GM20431 (cell line): Measurements from ENCODE around the gene VPS26A.
"Not testable (repeated sequence)": the region's sequence is repeated elsewhere in the genome, so short reads cannot be mapped to it uniquely, and the experiment has no call there.

Experiments
- in situ Hi-C: fragments of 300-500 bp; cut with MseI, MboI; formaldehyde crosslinking; loops from one replicate; pipeline ENCODE4 v1.15.0; 2020; ENCODE audit warnings: low sequenced_read_pairs; ENCODE audit not compliant: unreplicated experiment

The VPS26A gene

DNA sequence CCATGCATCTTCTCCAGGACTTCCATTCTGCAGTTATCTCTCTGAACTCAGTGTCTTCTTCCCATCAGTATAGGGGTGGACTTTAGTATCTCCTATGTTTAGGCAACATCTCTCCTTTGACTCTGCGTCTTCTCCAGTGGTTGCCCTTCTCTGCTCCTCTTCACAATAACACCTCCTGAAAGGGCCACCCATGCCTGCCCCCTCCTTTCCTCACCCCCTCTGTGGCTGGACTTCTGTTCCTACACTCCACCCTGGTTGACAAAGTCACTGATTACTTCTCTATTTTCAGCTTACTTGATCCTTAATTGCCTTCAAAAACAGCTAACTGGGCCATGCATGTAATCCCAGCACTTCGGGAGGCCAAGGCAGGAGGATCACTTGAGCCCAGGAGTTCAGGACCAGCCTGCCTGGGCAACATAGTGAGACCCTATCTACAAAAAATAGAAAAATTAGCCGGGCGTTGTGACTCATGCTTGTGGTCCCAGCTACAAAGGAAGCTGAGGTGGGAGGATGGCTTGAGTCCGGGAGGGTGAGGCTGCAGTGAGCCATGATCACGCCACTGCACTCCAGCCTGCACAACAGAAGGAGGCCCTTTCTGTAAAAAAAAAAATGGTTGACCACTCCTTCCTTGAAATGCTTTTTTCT is 22.4 kb upstream of the VPS26A start:
- in situ Hi-C loops, result loop anchor here (10.0 kb wide), 1 partner anchor 87 kb away; no protein-coding TSS in a partner anchor

DNA sequence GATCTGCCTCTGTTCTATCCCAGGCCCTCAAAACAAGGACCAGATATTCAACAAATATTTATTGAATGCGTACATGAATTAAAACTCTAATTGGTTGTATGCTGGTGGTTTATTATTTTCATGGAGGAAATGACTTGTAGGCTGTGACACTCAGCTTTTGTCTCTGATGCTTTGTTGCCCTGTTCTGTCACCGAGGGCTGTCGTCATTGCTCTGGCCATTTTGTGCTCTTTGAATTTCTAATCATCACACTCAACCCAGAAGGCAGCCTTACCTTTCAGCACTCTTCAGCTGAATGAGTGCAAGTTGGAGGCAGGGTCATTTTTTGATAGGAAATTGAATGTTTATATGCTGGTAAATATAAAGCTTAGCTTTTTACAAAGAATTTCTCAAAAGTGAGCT is 21.5 kb upstream of the VPS26A start:
- in situ Hi-C loops, result loop anchor here (10.0 kb wide), 1 partner anchor 88 kb away; no protein-coding TSS in a partner anchor

DNA sequence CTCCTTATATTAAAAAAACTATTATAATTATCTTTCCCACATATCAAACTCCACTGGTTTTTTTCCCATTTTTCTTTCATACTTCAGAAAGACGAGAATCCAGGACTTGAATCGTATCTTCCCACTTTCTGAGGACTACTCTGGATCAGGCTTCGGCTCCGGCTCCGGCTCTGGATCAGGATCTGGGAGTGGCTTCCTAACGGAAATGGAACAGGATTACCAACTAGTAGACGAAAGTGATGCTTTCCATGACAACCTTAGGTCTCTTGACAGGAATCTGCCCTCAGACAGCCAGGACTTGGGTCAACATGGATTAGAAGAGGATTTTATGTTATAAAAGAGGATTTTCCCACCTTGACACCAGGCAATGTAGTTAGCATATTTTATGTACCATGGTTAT is 20.2 kb upstream of the VPS26A start:
- in situ Hi-C loops, result loop anchor here (10.0 kb wide), 1 partner anchor 89 kb away; no protein-coding TSS in a partner anchor

DNA sequence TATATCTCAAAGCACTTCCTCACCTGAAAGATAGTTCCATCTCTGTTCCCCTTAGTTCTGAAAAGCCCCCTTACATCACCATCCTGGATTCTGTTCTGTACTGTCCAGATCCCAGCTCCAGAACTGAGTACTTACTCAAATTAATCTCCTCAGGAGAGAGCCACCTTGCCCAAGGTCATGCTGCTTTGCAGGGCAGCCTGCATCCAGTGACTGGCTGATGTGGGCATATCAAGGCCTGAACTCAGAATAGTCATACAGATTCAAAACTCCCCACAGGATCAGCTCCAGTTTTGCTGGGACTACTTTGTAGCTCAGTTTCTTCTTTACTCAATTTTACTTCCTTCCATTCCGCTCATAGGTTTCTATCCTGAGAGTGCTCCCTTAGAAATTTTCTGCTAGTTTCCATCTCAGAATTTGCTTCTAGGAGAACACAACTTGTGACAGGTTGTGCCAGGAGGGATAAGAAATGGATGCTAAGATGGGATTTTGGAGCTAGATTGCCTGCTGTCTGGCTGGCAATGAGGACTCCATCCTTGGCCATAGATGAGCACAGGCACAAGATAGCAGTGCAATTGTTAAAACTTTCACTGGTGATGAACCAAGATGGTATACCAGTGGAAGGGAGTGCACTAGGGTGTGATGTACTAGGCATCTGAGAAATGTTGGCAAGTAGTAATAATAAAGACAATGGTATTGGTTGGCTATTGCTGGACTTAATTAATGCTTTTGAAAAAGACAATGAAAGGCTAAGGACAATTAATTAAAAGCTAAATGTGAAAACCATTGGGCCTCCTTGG is 18.8 kb upstream of the VPS26A start:
- in situ Hi-C loops, result loop anchor here (10.0 kb wide), 1 partner anchor 90 kb away; no protein-coding TSS in a partner anchor

DNA sequence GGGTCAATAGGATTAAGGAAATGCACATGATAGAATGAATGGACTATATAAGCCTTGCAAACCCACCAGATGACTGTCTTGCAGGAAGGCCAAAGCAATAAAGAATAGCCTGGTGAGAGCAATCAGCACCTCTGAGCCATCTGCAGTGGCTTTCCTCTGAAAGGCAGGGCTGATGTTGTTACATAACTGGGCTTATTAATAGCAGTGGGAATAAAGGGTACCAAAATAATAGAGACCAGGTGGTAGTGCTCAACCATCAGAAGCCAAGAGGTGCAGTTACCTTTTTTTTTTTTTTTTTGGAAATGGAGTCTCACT is 16.8 kb upstream of the VPS26A start:
- in situ Hi-C loops, result loop anchor here (10.0 kb wide), 1 partner anchor 92 kb away; no protein-coding TSS in a partner anchor

DNA sequence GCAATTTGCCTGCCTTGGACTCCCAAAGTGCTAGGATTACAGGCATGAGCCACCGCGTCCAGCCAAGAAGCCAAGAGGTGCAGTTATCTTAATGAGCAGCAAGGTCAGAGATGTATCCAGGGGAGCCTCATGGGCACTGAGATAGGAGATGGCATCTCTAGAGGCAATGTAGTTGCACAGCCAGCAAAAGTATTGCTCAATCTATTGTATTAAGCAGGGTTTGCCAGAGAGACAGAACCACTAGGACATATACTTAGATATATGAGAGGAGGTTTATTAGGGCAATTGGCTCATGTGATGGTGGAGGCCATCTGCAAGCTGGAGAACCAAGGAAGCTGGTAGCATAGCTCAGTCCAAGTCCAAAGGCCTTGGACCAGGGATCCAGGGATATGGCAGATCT is 16.3 kb upstream of the VPS26A start:
- in situ Hi-C loops, result loop anchor here (10.0 kb wide), 1 partner anchor 93 kb away; no protein-coding TSS in a partner anchor

DNA sequence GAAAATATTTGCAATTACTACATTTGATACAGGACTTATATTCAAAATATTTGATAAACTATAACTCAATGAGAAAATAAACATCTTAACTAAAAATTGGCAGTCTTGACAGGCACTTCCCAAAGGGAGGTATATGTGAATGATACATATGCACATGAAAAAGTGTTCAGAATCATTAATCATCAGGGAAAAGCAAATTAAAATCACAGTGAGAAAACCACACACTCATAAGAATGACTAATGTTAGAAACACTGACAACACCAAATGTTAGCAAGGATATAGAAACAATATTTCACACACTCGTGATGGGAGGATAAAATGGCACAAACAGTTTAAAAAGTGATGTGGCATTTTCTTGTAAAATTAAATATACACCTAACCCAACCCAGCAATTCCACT is 4.1 kb upstream of the VPS26A start:
- in situ Hi-C loops, result no loop called here

DNA sequence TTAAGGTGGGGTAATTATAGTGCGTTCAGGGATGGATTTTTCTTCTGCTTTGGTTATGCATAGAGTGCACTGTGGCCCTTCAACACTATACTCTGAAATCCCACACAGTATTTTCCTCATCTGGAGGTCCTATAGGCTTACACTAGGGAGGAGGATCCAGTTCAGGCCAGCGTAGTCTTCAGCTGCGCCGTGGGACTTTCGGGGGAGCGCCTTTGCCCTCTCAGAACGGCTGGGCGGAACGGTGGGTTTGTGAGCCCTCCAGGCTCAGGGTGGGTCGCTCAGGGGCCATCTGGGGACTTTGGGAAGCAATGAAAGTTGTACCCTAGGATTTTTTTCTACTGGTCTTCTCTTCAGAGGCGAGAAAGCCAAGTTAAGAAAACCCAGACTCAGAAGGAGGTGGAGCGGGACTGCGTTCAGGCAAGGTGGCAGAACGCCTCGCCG is 652 bp upstream of the VPS26A start:
- in situ Hi-C loops, result no loop called here

DNA sequence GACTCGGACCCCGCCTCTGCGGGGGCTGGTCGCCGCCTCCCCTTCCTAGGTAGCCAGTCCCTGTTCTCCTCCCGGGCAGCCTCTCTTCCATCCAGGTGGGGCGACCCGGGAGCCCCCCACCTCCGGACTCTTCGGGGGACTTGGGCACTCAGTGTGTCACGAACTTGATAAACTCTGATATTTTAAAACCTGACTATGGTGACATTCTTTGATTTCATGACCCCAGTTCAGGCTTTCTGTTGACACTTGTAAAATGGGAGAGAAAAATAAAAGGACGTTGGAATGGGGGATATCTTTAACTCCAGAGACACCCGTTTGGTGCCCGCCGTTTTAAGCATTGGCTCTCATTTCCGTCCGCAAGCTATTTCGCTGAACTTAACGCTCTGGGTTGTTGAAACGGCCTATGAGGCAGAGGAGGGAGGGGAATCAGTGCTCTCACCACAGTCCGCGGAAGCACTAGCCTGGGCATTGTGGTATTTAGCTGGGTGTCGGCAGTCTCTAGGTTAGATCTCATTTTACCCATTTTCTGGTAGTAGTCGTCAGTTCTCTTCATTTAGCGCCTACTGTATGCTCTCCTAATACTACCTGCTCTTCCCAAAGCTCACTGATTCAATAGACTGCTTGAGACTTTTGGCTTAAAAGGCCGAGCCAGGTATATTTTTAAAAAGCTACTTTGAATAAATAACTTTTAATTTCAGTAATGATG is 738 bp downstream of the VPS26A start:
- in situ Hi-C loops, result no loop called here

DNA sequence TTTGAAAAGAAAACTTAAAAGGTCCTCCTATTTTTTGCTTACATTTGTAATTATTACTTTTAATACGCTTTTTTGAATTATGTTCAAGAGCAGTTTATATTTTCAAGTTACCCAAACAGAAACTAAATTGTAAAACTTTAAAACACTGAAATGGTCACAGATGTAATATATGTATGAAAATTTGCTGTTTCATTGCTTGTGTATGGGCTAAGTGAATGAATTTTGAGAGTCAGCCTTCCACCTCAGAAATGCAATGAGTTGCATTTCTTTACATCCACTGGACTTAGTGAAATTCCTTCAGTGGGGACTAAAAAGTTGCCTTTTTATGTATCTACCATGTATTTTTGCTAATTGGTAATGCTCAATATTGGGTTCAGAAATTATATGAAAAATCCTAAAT is 1.6 kb downstream of the VPS26A start:
- in situ Hi-C loops, result no loop called here

DNA sequence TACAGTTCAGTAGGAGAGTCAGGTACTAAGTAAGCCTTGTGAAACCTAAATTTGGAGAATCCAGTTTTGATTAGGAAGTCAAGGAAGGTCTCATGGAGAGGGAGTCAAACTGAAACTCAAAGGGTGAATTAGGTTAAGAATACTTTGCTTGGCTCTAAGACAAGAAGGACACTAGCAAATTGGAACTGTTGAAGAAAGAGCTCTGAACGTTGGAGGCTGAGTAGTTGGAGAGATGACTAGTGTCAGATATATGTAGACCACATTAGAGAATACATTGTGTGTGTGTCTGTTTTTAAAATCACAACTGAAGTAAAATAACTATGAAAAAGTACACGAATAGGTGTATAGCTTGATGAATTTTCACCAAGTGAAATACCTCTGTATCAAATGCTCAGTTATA is 6.3 kb downstream of the VPS26A start:
- in situ Hi-C loops, result no loop called here

DNA sequence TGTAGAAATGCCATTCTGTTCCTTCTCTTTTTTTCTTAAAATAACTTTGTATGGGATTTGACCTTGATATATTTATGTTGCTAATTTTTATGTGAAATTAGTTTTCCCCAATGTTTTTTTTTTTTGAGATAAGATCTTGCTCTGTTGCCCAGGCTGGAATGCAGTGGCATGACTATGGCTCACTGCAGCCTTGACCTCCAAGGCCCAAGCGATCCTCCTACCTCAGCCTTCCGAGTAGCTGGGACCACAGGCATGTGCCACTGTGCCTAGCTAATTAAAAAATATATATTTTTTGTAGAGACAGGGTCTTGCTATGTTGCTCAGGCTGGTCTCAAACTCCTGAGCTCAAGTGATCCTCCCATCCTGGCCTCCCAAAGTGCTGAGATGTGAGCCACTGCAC is 16.0 kb downstream of the VPS26A start:
- in situ Hi-C loops, result no loop called here

DNA sequence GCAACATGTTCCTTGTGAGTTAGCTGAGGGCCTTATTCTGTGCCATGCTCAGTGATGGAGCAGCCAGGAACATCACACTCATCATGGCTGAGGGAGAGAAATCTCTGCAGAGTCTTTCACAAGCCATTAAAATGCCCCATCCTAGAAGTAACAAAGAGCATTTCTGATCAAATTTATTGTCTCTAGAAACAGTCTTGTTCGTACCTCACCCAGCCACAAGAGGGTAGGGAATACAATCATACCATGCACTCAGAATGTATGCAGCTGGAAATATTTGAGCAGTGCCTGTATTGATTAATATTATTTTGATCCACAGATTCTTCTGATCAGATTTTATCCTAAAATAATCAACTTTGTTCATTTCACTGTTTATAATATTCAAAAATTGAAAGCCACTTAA is 17.3 kb downstream of the VPS26A start:
- in situ Hi-C loops, result no loop called here

DNA sequence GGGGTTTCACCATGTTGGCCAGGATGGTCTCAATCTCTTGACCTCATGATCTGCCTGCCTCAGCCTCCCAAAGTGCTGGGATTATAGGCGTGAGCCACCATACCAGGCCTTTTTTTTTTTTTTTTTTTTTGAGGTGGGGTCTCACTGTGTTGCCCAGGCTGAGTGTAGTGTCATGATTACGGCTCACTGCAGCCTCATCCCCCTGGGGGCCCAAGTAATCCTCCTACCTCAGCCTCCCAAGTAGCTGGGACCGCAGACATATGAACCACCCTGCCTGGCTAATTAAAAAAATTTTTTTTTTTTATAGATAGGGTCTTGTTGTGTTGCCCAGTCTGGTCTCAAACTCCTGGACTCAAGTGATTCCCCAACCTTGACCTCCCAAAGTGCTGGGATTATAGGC is 18.1 kb downstream of the VPS26A start:
- in situ Hi-C loops, result not testable (repeated sequence)

DNA sequence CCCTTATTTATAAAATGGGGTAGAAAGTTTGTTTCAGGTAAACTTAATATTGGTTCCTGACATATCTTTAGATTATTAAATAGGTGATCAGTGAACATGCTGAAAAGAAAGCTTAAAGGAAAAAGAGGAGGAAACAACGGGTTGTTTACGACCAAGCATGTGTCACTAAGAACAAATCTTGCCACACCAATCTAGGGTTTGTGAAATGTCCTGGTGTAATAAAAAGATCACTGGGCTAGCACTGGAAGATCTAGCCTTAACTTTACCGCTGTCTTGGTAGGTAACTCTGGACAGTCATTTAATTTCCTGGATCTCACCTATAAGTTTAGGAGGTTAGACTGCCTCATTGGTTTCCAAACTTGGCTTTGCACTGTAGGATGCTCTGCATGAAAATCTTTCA is 19.0 kb downstream of the VPS26A start:
- in situ Hi-C loops, result no loop called here

DNA sequence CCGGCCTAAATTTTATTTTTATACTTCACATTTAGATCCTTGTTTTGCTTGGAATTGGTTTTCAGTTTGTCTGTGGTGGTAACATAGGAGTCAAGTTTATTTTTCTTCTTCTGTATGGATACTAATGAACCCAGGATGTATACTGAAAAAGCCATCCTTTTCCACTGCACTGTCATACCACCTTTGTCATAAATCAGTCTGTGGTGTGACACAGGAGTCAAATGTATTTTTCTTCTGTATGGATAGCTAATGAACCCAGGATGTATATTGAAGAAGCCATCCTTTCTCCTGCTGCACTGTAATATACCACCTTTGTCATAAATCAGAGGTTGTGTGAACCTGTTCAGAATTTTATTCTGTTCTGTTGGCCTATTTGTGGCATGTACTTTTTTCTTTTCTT is 21.4 kb downstream of the VPS26A start:
- in situ Hi-C loops, result no loop called here

DNA sequence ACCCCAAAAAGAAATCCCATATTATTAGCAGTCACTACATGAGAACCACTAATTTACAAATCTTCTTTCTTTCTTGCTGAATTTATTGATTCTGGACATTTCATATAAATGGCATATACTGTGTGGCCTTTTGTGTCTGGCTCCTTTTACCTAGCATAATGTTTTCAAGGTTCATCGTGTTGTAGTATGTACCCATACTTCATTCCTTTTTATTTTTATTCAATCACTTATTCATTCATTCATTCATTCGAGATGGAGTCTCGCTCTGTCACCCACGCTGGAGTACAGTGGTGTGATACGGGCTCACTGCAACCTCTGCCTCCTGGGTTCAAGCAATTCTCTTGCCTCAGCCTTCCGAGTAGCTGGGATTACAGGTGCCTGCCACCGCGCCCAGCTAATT is 21.9 kb downstream of the VPS26A start:
- in situ Hi-C loops, result no loop called here

DNA sequence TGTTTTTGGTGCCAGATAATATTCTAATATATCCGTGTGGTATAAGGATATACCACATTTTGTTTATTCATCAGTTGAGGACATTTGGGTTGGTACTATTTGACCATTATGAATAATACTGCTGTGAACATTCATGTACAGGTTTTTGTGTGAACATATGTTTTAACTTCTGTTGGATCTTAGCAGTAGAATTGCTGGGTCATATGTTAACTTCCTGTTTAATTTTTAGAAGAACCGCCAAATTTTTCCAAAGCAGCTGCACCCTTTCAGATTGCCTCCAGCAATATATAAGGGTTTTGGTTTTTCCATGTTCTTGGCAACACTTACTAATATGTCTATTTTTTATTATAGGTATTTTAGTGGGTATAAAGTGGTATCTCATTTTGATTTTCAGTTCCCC is 22.8 kb downstream of the VPS26A start:
- in situ Hi-C loops, result no loop called here

DNA sequence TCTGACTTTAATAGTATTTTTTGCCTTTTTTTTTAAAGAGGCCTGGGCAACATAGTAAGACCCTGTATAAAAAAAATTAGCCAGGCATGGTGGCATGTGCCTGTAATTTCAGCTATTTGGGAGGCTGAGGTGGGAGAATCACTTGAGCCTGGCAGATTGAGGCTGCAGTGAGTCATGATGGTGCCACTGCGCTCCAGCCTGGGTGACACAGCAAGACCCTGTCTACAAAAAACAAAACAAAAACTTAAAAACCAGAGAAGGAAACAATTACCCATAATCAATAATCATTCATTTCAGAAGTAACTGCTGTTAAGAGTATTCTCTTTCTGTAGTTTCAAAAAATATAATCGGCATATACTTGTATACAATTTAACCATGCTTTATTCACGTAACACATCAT is 28.0 kb downstream of the VPS26A start:
- in situ Hi-C loops, result no loop called here

DNA sequence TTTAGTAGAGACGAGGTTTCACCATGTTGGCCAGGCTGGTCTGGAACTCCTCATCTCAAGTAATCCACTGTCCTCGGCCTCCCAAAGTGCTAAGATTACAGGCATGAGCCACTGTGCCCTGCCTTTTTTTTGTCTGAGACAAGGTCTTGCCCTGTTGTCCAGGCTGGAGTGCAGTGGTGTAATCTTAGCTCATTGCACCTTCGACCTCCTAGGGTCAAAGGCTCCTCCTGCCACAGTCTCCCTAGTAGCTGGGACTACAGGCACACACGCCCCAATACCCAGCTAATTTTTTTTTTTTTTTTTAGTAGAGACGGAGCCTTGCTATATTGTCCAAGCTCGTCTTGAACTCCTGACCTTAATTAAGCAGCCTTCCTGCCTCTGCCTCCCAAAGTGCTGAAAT is 29.2 kb downstream of the VPS26A start:
- in situ Hi-C loops, result no loop called here

DNA sequence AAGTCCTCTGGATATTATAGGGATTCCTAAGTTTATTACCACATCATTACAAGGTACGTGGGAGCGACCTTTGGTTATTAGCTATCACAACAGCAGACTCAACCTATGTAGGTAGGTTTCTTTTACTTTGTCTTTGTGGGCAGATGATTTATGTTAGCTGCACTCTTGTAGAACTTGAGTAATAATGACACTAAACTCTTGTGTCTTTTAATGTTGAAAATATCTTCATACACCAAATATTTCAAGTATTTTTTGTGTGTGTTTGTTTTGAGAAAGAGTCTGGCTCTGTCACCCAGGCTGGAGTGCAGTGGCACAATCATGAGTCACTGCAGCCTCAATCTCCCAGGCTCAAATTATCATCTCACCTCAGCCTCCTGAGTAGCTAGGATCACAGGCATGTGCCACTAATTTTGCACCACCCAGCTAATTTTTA is 36.8 kb downstream of the VPS26A start:
- in situ Hi-C loops, result no loop called here
